RWPE1 (cell line): ENCODE results near the gene CD58.
A peak's percentile ranks its signal among the peaks of the same experiment; 100 is the strongest.

Source experiments
- CTCF ChIA-PET: fragments of 350-600 bp; sonication (Branson Sonifier 250); formaldehyde crosslinking; extraction: SDS; loops from one replicate; lab custom pipeline; 2021; lab: Yijun Ruan, JAX
- POLR2A ChIA-PET: fragments of 400-600 bp; formaldehyde crosslinking; extraction: SDS; loops from one replicate; lab custom pipeline; 2020; ENCODE audit warnings: antibody characterized with exemption; ENCODE audit not compliant: low non-redundant PET; lab: Yijun Ruan, JAX
- DNase-seq: peaks from one replicate; pipeline ENCODE4 v3.0.0; 2012; ENCODE audit warnings: low spot score
- H3K27ac ChIP-seq: fragments of 450-650 bp; 2 replicates; pipeline ENCODE4 v1.5.1; 2017
- TF ChIP-seq, protein P1 (sequence below): fragments of 450-650 bp; conservative IDR thresholded peaks from 2 replicates; pipeline ENCODE4 v1.5.1; 2017; ENCODE audit warnings: low read depth, mild to moderate bottlenecking

Gene CD58

GRCh38 chr1:116559304-116559761 is 11.5 kb downstream of the CD58 start:
- DNase-seq, result no peak
- ChIA-PET CTCF (no interaction called here), POLR2A (no interaction called here)
- TF ChIP-seq, protein P1, sequence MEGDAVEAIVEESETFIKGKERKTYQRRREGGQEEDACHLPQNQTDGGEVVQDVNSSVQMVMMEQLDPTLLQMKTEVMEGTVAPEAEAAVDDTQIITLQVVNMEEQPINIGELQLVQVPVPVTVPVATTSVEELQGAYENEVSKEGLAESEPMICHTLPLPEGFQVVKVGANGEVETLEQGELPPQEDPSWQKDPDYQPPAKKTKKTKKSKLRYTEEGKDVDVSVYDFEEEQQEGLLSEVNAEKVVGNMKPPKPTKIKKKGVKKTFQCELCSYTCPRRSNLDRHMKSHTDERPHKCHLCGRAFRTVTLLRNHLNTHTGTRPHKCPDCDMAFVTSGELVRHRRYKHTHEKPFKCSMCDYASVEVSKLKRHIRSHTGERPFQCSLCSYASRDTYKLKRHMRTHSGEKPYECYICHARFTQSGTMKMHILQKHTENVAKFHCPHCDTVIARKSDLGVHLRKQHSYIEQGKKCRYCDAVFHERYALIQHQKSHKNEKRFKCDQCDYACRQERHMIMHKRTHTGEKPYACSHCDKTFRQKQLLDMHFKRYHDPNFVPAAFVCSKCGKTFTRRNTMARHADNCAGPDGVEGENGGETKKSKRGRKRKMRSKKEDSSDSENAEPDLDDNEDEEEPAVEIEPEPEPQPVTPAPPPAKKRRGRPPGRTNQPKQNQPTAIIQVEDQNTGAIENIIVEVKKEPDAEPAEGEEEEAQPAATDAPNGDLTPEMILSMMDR, result no peak
- H3K27ac ChIP-seq, result no peak overlapping the region

DNA sequence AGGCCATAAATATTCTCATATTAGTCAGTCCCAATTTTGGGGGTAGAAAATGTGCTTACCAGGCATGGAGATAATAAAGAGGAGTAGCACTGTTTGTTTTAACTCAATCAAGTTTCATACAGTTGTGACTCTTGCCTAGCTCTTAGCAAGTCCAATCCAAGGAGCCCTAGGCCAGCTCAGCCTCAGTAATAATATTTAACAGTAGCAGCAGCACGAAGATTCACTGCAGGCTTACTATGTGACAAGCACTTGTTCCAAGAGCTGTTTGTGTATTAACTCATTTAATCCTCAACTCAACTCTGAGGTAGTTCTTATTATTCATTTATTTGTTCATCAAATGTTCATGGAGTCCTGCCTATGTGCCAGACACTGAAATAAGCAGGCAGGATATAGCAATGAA is 12.3 kb downstream of the CD58 start:
- TF ChIP-seq, protein P1, result no peak
- no peak overlapping the region for H3K27ac ChIP-seq
- POLR2A ChIA-PET, result no interaction called here
- CTCF ChIA-PET, result no interaction called here
- no peak for DNase-seq

DNA sequence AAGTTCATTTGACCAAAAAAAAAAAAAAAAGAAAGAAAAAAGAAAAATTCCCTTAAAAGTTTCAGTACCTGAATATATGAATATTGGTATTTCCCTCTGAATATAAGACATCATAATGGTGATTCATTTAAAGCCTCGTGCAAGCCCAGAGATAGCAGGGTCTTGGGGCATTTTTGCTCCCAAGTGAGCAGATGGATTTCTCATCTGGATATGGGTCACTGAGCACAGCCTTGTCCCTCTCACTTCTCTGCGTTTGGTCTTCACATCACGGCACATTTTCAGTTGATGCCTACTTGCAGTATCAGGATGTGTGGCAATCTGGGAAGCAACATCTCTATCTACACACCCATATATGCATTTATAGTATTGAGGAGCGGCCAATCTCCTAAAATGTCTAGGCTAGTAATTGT is 12.7 kb downstream of the CD58 start:
- ChIA-PET POLR2A (no interaction called here), CTCF (no interaction called here)
- H3K27ac ChIP-seq, result no peak overlapping the region
- DNase-seq, result no peak
- TF ChIP-seq, protein P1, result no peak

- no peak overlapping the region for H3K27ac ChIP-seq
- ChIA-PET CTCF (interaction anchor here (1.0 kb wide), 1 partner anchor 17 kb away, joined by 4 read pairs; no protein-coding TSS in a partner anchor), POLR2A (no interaction called here)
- TF ChIP-seq, protein P1, result no peak
- DNase-seq, result no peak
Observed at GRCh38 chr1:116557323-116557878, 13.4 kb downstream of the CD58 start.

DNA sequence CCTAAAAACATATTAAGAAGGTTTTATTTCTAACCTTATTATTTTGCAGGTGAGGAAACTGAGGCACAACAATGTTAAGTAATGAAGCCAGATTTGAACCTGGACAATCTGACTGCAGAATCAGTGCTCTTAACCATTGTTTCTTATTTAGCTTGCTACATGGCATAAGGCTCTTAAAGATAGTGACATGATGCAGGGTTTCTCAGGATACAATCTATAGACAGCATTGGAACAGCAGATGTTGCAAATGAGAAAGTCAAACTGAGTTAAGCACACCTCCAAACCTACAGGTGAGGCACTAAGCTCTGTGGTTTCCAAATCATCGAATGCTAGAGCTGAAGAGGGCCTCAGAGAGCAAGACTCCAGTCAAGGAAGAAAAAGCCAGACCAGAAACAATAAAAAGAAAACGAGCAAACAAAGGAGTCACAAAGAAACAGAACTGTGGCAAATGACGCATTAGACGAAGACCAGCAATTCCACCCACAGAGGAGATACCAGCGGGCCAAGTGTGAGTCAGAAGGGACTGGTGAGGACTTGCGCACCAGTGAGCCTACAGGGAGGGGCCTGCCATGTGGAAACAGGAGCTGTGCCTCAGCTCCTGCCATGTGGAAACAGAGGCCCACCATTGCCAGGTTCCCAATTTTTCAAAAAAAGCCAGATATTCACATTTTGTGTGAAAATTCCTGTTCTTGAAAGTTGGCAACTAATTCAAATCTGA is 14.4 kb downstream of the CD58 start:
- peak overlapping the region; percentile 83 for H3K27ac ChIP-seq
- ChIA-PET POLR2A (no interaction called here), CTCF (interaction anchor here (0.6 to 1.0 kb wide), 5 partner anchors 12 to 262 kb away, joined by 3 to 4 read pairs (median 4); no protein-coding TSS in a partner anchor)
- peak; percentile 95 for DNase-seq
- TF ChIP-seq, protein P1, result no peak

DNA sequence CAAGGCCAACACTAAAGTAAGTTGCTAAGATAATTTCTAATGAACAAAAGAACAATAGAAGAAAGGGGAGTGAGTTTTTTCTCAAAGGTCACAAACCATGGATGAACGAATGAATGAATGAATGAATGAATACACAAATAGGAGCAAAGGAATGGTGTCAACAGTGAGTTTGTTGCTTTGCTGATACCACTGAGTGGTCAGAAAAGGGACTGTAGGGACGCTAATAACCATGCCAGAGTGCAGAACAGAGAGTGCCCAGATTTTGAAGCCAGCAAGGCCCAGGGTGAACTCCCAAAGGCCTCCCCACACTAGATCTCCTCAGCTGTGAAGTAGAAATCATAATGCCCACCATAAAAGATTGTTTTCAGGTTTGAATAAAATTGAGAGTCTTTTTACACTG is 15.9 kb downstream of the CD58 start:
- TF ChIP-seq, protein P1, result no peak
- no peak for DNase-seq
- ChIA-PET POLR2A (no interaction called here), CTCF (no interaction called here)
- H3K27ac ChIP-seq, result no peak overlapping the region
